G401 (cell line): ENCODE measurements around the gene TMEM258. TPM values are rescaled to one million over a fixed set of nuclear protein-coding genes. Genes with fewer than 3 reads are reported as not detected.

Source experiments
- DNase-seq: peaks from one replicate; pipeline ENCODE4 v3.0.0-alpha.2; 2015; ENCODE audit warnings: low spot score
- in situ Hi-C: cut with HindIII; loops from 2 replicates; pipeline ENCODE4 v1.10.0; 2016; ENCODE audit warnings: low sequenced_read_pairs, mixed read lengths
- total RNA-seq: library from RNA; depleted of rRNA; stranded (reverse); fragments of >200 nt; shearing (Covaris generic); gene quantifications from 2 replicates; pipeline ENCODE4 v1.2.3, GENCODE V29; 2014

TMEM258 gene
- total RNA-seq, 1 experiment from 2014 or later, result 41.4 TPM

GRCh38 chr11:61766353-61766841 lies 26.0 kb downstream of the TMEM258 start:
- in situ Hi-C loops, result no loop called here
- no peak for DNase-seq

GRCh38 chr11:61765550-61766253 lies 26.7 kb downstream of the TMEM258 start:
- DNase-seq, result no peak
- in situ Hi-C loops, result no loop called here

DNA sequence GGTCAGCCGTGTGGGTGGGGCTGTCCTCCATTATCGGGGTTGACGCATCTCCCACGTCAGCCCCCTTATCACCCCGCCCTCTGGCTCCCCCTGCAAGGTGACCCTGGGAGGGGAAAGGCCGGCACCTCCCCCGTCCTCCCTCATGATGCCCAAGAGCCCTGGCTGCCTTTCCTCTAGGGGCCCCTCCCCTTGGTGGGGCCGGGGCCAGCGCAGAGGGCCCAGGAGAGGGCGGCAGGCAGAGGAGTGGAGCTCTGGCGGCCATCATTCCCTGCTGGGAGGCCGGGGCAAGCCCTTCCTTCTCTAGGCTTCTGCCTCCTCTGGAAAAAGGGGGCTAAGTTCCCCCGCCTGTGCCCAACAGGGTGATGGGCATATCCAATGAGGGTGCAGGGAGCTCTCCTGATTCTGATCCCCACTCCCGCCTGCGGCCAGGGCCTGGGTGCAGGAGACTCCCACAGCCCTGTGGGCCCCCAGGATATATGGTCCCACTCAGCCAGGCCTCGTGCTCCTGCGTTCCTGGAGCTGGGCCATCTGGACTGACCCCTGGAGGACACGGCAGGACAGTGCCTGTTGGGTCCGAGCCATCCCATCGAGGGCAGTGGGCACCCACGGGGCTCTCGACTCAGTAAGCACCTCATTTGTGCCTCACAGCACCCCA lies 27.7 kb downstream of the TMEM258 start:
- in situ Hi-C loops, result no loop called here
- DNase-seq, result no peak

- in situ Hi-C loops, result no loop called here
- DNase-seq, result no peak
Measured at GRCh38 chr11:61763930-61764605, 28.3 kb downstream of the TMEM258 start.

DNA sequence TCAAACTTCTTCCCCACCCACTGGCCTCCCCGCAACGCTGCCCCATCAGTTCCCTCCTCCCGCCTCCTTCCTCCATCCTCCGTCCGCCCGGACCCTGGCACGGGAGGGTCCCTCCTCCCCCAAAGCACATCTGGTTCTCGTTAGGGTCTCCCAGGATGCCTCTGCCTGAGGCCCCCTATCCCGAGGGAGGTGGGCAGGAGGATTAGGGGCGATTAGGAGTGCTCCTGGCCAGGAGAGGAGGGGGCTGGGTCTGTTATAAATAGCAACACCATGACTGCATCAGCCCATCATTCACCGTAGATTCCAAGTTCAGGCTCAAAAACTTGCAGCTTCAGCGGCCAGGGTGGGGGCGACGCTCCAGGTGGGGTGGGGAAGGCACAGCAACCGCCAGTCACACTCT lies 29.6 kb downstream of the TMEM258 start:
- no peak for DNase-seq
- in situ Hi-C loops, result no loop called here

- in situ Hi-C loops, result no loop called here
- DNase-seq, result no peak
Measured at GRCh38 chr11:61762223-61762615, 30.2 kb downstream of the TMEM258 start.

DNA sequence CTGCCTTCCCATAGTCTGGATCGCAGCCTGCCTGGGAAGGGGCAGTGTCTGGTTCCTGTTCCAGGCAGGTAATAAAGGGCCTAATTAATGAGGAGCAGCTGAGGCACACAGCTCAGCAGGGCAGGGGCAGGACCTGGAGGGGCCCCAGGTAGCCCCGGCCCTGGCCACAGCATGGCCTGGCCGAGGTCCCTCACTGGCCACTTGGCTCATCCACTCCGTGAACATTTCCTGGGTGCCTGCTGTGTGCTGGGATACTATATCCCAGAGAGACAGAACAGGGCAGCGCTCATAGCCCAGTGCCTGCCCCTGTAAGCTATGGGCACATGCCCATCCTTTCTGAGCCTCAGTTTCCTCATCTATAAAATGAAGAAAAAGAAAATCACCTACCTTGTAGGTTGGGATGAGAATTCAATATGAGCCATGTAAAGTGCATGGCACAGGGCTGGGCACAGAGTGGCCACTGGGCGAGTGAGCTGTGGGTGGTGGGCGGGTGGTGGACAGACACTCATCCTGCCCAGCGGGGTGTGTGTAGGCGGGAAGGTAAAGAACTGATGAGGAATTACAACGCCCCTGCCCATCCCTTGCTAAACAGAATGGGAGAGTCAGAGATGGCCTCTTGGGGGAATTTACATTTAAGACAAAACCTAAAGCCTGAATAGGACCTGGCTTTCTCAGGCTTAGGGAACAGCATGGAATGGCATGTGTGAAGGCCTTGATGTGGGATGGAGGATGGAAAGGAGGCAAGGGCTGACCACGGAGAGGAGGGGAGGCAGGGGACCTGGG lies 30.8 kb downstream of the TMEM258 start:
- in situ Hi-C loops, result no loop called here
- no peak for DNase-seq

GRCh38 chr11:61760946-61761345 lies 31.5 kb downstream of the TMEM258 start:
- in situ Hi-C loops, result no loop called here
- DNase-seq, result no peak

- no peak for DNase-seq
- in situ Hi-C loops, result no loop called here
Measured at GRCh38 chr11:61757213-61757862, 35.1 kb downstream of the TMEM258 start.

- DNase-seq, result no peak
- in situ Hi-C loops, result no loop called here
Measured at GRCh38 chr11:61756452-61757212, 35.8 kb downstream of the TMEM258 start.

GRCh38 chr11:61756147-61756451 lies 36.3 kb downstream of the TMEM258 start:
- in situ Hi-C loops, result no loop called here
- no peak for DNase-seq

DNA sequence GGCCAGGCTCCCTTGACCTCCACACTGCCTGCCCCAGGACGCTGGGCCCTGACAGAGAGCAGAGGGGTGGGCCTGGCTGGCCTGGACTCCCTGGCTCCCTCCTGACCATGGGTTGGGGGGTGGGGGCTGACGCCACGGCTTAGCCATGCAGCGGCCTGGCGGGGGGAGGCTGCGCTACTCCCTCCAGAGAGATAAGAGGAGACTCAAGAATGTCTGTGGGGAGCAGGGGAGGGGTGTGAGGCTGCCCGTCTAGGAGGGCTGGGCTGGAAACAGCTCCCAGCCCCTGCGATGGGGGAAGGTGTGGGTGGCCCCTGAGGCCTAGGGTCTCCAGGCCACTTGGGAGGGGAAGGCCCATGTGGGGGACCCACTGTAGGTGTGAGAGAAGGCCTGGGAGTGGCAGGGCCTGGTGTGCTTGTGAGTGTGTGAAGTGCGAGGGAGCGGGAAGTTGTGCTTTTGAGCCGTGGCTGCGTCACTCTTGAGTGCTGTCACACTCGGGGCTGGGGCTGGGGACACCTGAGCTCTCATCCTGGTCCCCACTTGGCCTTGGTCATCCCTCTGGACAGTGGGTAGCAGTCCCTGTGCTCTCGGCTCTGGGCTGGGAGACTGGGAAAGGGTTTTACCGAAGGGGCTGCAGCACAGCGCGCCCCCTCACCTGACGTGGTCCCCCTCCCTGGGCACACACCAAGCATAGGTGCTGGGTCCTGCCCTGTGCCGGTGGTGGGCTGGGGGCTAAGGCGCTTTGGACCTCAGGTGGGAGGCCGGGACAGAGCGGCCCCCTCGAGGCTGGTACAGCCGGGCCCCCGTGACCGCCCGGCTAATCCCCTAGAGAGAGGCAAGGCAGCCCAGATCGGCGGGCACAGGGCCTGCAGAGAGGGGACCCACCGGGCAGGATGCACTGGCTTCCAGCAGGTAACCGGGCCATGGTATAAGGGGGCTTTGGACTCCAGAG lies 37.6 kb downstream of the TMEM258 start:
- no peak for DNase-seq
- in situ Hi-C loops, result no loop called here

GRCh38 chr11:61753672-61754071 lies 38.7 kb downstream of the TMEM258 start:
- in situ Hi-C loops, result no loop called here
- no peak for DNase-seq

DNA sequence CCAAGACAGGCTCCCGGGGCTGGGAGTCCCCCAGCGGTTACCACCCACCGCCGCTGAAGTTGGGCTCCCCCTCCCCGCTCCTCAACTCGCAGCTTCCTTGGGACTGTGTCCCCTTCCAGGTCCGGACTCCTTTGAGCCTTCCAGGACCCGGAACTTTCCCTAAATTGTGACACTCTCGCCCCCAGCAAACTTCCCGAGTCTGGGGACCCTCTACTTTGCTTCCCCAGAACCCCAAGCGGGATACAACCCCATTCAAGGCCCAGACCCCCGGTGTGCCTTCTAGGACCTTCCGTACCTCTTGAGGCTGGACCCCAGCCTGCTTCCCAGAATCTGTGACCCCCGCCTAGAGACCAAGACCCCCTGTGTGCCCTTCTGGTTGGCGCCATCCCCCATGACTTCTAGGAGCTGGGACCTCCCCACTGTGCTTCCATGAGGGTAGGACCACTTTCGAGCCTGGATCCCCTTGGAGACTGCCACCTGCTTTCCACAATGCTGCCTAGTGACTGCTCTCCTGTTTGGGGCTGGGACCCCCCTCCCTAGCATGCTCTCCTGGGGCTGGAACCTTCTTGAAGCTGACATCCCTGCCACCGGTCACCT lies 39.4 kb downstream of the TMEM258 start:
- DNase-seq, result no peak
- in situ Hi-C loops, result no loop called here

GRCh38 chr11:61752117-61752924 lies 40.1 kb downstream of the TMEM258 start, which contains the start of gene MYRF:
Gene MYRF, plus strand, starts transcription at chr11:61752636. Its CDS starts 109 bp downstream, at chr11:61752745.
- in situ Hi-C loops, result no loop called here
- DNase-seq, result no peak

DNA sequence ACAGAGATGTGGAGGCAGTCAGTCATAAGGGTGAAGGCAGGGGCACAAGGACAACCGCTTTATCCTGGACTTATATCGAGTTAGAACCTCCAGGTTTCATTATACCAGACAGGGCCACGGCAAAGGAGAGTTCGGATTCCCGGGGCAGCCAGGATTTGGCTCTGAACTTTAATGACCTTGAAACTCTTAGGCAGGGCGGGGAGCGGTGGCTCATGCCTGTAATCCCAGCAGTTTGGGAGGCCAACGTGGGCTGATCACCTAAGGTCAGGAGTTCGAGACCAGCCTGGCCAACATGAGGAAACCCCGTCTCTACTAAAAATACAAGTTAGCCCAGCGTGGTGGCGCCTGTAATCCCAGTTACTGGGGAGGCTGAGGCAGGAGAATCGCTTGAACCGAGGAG lies 41.0 kb downstream of the TMEM258 start:
- DNase-seq, result no peak
- in situ Hi-C loops, result no loop called here
